HFFc6 (cell line): Measurements from ENCODE around the gene NHSL1. TPM values are rescaled to one million over a fixed set of nuclear protein-coding genes. Genes with fewer than 3 reads are reported as not detected.

ENCODE experiments used
- DNase-seq: peaks from one replicate; pipeline ENCODE4 v3.0.0-alpha.2; 2018
- H3K27ac Mint-ChIP-seq: 2 replicates; pipeline ENCODE4 v1.8.0; 2020; ENCODE audit warnings: mild to moderate bottlenecking, mixed read lengths
- H3K27me3 Mint-ChIP-seq: 2 replicates; pipeline ENCODE4 v1.8.0; 2021; ENCODE audit warnings: mild to moderate bottlenecking, moderate library complexity, mixed read lengths; ENCODE audit not compliant: insufficient read depth
- H3K36me3 Mint-ChIP-seq: 2 replicates; pipeline ENCODE4 v1.8.0; 2021; ENCODE audit warnings: low read depth, mixed read lengths
- H3K4me1 Mint-ChIP-seq: 2 replicates; pipeline ENCODE4 v1.8.0; 2020; ENCODE audit warnings: low read depth, mixed read lengths
- H3K4me3 Mint-ChIP-seq: 2 replicates; pipeline ENCODE4 v1.8.0; 2020; ENCODE audit warnings: mild to moderate bottlenecking, moderate library complexity, mixed read lengths
- H3K9me3 Mint-ChIP-seq: 2 replicates; pipeline ENCODE4 v1.8.0; 2020; ENCODE audit warnings: mild to moderate bottlenecking, mixed read lengths
- CTCF ChIP-seq: fragments of 200-600 bp; sonication (generic); IDR thresholded peaks from 2 replicates; pipeline ENCODE4 v1.5.0; 2021; ENCODE audit warnings: antibody characterized with exemption, mild to moderate bottlenecking
- total RNA-seq, 6 experiments: library from RNA; stranded (reverse); fragmentation: NEBNext Ultra II Directional; extraction: Animal tissue kit (Norgen Biotek cat#: 25700); gene quantifications; 2 replicates in 1 of 6; 3 replicates in 5 of 6; pipeline ENCODE4 v1.2.3, GENCODE V29; 2021

Gene NHSL1
- total RNA-seq, 6 experiments from 2014 or later, result 4.4 to 12.3 (median 10.1) TPM

DNA sequence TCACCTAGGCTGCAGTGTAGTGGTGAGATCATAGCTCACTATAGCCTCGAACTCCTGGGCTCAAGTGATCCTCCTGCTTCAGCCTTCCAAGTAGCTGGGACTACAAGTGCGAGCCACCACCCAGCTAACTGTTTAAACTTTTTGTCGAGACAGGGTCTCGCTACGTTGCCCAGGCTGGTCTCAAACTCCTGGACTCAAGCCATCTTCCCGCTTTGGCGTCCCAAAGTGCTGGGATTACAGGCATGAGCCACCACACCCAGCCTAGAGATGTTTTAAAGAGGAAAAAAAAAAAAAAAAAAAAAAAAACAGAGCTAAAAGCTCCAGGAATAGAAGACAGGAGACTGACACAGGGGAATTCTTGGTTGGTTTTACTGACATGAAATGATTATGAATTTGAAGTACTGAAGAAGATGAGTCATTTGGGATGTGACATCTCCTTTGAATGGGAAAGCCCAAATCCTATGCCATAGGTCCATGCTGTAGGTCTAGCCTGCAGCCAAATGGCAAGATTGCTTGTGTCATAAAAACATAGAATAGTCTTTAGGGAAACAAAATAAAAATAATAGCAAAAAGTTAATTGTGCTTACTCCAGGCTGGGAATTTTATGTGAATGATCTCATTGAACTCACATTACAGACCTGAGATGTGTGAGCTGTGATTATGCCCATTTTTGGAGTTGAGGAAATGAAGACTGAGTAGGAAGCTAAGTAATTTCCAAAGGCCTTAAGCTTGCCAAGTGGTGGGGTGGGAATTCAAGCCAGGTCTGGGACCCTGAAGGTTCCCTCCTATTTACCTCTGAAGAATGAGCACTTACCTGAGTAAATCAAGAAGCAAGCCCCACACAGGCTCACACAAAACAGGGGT is 24.3 kb upstream of the NHSL1 start:
- TF ChIP-seq CTCF, result no peak
- Mint-ChIP-seq H3K27ac (no peak overlapping the region), H3K4me1 (peaks cover 23% of the 10 kb centered on the region), H3K36me3 (no peaks in the 10 kb centered on the region), H3K4me3 (no peak overlapping the region), H3K9me3 (no peaks in the 10 kb centered on the region), H3K27me3 (no peaks in the 10 kb centered on the region)
- DNase-seq, result no peak

DNA sequence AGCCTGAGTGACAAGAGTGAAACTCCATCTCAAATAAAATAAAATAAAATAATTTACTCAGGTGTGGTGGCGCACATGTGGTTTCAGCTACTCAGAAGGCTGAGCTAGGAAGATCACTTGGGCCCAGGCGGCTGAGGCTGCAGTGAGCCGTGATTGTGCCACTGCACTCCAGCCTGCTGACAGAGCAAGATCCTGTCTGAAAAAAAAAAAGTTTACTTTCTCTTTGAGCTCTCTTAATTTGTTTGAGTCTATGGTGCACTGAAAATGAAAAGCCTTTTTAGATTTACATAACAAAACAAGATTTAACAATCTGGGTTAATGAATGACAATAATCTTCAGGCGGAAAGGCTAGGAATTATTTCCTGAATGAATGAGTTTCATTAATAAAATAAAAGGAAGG is 23.3 kb upstream of the NHSL1 start:
- Mint-ChIP-seq H3K36me3 (peaks cover 3% of the 10 kb centered on the region; the same call in 1 of the 2 replicates), H3K27ac (no peak overlapping the region)
- TF ChIP-seq CTCF, result no peak

GRCh38 chr6:138521790-138522189 is 22.5 kb upstream of the NHSL1 start:
- DNase-seq, result no peak
- no peak for TF ChIP-seq CTCF
- no peak overlapping the region; the same call in 1 of the 2 replicates for H3K27ac Mint-ChIP-seq

More for the DNA sequence above, 23.3 kb upstream of the NHSL1 start:
- Mint-ChIP-seq H3K4me3 (no peak overlapping the region), H3K9me3 (peaks cover 3% of the 10 kb centered on the region), H3K4me1 (peaks cover 17% of the 10 kb centered on the region), H3K27me3 (no peaks in the 10 kb centered on the region; the same call in 1 of the 2 replicates)
- no peak for DNase-seq

GRCh38 chr6:138520463-138520862 is 21.2 kb upstream of the NHSL1 start:
- peaks cover 11% of the 10 kb centered on the region; the same call in 1 of the 2 replicates for H3K4me1 Mint-ChIP-seq
- DNase-seq, result peak; percentile 52
- H3K4me3 Mint-ChIP-seq, result no peak overlapping the region
- peaks cover 3% of the 10 kb centered on the region for H3K9me3 Mint-ChIP-seq
- peak; percentile 81 for TF ChIP-seq CTCF
- H3K27ac Mint-ChIP-seq, result no peak overlapping the region
- H3K36me3 Mint-ChIP-seq, result peaks cover 4% of the 10 kb centered on the region; the same call in 1 of the 2 replicates
- no peaks in the 10 kb centered on the region; the same call in 1 of the 2 replicates for H3K27me3 Mint-ChIP-seq

More at GRCh38 chr6:138521790-138522189, 22.5 kb upstream of the NHSL1 start:
- H3K9me3 Mint-ChIP-seq, result peaks cover 3% of the 10 kb centered on the region
- peaks cover 4% of the 10 kb centered on the region; the same call in 1 of the 2 replicates for H3K36me3 Mint-ChIP-seq
- no peaks in the 10 kb centered on the region; the same call in 1 of the 2 replicates for H3K27me3 Mint-ChIP-seq
- peaks cover 14% of the 10 kb centered on the region for H3K4me1 Mint-ChIP-seq
- no peak overlapping the region for H3K4me3 Mint-ChIP-seq

DNA sequence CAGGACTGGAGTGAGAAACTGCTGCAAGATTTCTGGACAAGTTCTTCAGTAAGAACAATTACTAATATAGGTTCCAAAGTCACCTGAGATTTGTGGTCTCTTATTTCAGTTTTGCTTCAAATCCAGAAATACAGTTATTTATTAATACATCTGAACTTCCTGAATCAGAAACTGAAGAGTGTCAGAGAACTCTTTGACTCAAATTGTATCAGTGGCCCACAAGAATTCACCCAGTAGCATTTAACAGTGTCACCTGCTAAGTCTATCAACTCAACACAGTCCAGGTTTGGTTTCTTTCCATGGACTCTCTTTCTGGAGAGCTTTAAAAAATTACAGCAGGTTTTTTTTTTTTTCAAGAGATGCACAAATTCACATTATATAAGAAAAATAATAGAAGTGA is 18.8 kb upstream of the NHSL1 start:
- Mint-ChIP-seq H3K9me3 (peaks cover 3% of the 10 kb centered on the region), H3K27me3 (no peaks in the 10 kb centered on the region; the same call in 1 of the 2 replicates), H3K36me3 (peaks cover 4% of the 10 kb centered on the region; the same call in 1 of the 2 replicates), H3K4me1 (0 out of 2 replicates have a peak, but pooled peaks cover 4% of the 10 kb centered on the region), H3K27ac (no peak overlapping the region), H3K4me3 (no peak overlapping the region)
- no peak for TF ChIP-seq CTCF
- no peak for DNase-seq
